ENCODE measurements around the gene SPAG16. TPM values are rescaled to one million over a fixed set of nuclear protein-coding genes. Genes with fewer than 3 reads are reported as not detected.

Gene SPAG16
- total and polyA plus RNA-seq, 2 of the 13 experiments (the other 11 are each of a cell fraction or from before 2014, with no cell fraction given) = 9.6 to 26.5 TPM

GRCh38 chr2:214196260-214196659, 912.0 kb downstream of the SPAG16 start:
- no peak for ATAC-seq
- intact Hi-C loops (cut with micrococcal nuclease; ENCODE audit: unreplicated experiment) = no loop called here

GRCh38 chr2:214201892-214202291, 917.6 kb downstream of the SPAG16 start:
- POLR2A ChIA-PET = no interaction called here
- Histone ChIP-seq H3K4me1 (ENCODE audit: insufficient read depth, low read length) (no peaks in the 10 kb centered on the region), H4K20me1 (ENCODE audit: insufficient read depth, low read length) (no peaks in the 10 kb centered on the region), H3K27ac (ENCODE audit: extremely low read length, insufficient read depth, low read length) (no peak overlapping the region), H3K9ac (ENCODE audit: insufficient read depth, low read depth, low read length) (no peak overlapping the region), H3K4me3 (replicated peaks in 1 of 3; ENCODE audit: insufficient read depth in 1 of 3, low read depth in 2 of 3, low read length in 3 of 3) (no peak overlapping the region), H3K9me3 (ENCODE audit: low read length) (no peaks in the 10 kb centered on the region), H3K36me3 (replicated peaks in 1 of 2; ENCODE audit: control insufficient read depth in 1 of 2, insufficient read depth in 2 of 2, low read length in 2 of 2) (no peaks in the 10 kb centered on the region), H3K4me2 (ENCODE audit: low read depth, low read length) (no peak overlapping the region), H3K79me2 (ENCODE audit: insufficient read depth, low read length) (no peaks in the 10 kb centered on the region), H2AFZ (ENCODE audit: low read length) (no peak overlapping the region), H3K27me3 (ENCODE audit: control insufficient read depth in 1 of 2, insufficient read depth in 2 of 2, low read length in 2 of 2) (no peaks in the 10 kb centered on the region)
- in situ Hi-C loops (cut with HindIII; ENCODE audit: extremely low pct_ligation_motif_present, low pct_unique_long_range_greater_than_20kb) (no loop called here), intact Hi-C loops (cut with micrococcal nuclease; ENCODE audit: unreplicated experiment) (no loop called here)
- TF ChIP-seq ZNF720 (CRISPR knock-in tag; IDR thresholded peaks at IDR 0.05) (no peak), ZNF430 (CRISPR knock-in tag; IDR thresholded peaks at IDR 0.05) (no peak), SNAI1 (CRISPR knock-in tag; IDR thresholded peaks at IDR 0.05; ENCODE audit: borderline replicate concordance) (no peak), ZNF230 (CRISPR knock-in tag; IDR thresholded peaks at IDR 0.05) (no peak), ATAD3A (CRISPR knock-in tag; IDR thresholded peaks at IDR 0.05) (no peak), ZNF816 (CRISPR knock-in tag; IDR thresholded peaks at IDR 0.05; ENCODE audit: borderline replicate concordance) (no peak), TRIM24 (CRISPR knock-in tag; IDR thresholded peaks at IDR 0.05) (no peak), BATF2 (CRISPR knock-in tag; IDR thresholded peaks at IDR 0.05) (no peak), ATF2 (CRISPR knock-in tag; IDR thresholded peaks at IDR 0.05) (no peak), ZBTB20 (CRISPR knock-in tag; IDR thresholded peaks at IDR 0.05; ENCODE audit: borderline replicate concordance, low read depth) (no peak), ZBTB46 (CRISPR knock-in tag; IDR thresholded peaks at IDR 0.05; ENCODE audit: borderline replicate concordance) (no peak), FOXO4 (CRISPR knock-in tag; conservative IDR thresholded peaks at IDR 0.05) (no peak), MAFF (IDR thresholded peaks at IDR 0.05; ENCODE audit: low read depth, low read length) (no peak)
- ATAC-seq (no peak), FAIRE-seq (no peak), DNase-seq (ENCODE audit: low spot score) (no peak)
- whole genome bisulfite sequencing (ENCODE audit: low lambda C conversion rate) = 2% methylated on average over 2 of the region's 2 CpGs
- no TSS peak for BruUV-seq (replicated peaks)
- CTCF ChIA-PET (ENCODE audit: low intra/inter-chr PET ratio, low total read pairs) = no interaction called here

More at GRCh38 chr2:214196260-214196659, 912.0 kb downstream of the SPAG16 start:
- no peaks in the 10 kb centered on the region for H4K20me1 ChIP-seq (ENCODE audit: insufficient read depth, low read length)
- ChIA-PET CTCF (ENCODE audit: low intra/inter-chr PET ratio, low total read pairs) (no interaction called here), POLR2A (no interaction called here)
- DNase-seq (ENCODE audit: low spot score) (no peak), FAIRE-seq (no peak)
- no peak overlapping the region for H3K4me3 ChIP-seq (replicated peaks in 1 of 3; ENCODE audit: insufficient read depth in 1 of 3, low read depth in 2 of 3, low read length in 3 of 3)
- no peak for TF ChIP-seq CENPX (CRISPR knock-in tag; IDR thresholded peaks at IDR 0.05)
- peak; percentile 81 for TF ChIP-seq CEBPB (IDR thresholded peaks at IDR 0.05; ENCODE audit: borderline replicate concordance, low read depth, low read length)
- in situ Hi-C loops (cut with HindIII; ENCODE audit: extremely low pct_ligation_motif_present, low pct_unique_long_range_greater_than_20kb) = no loop called here
- no peaks in the 10 kb centered on the region for H3K4me1 ChIP-seq (ENCODE audit: insufficient read depth, low read length)
- no peaks in the 10 kb centered on the region for H3K36me3 ChIP-seq (replicated peaks in 1 of 2; ENCODE audit: control insufficient read depth in 1 of 2, insufficient read depth in 2 of 2, low read length in 2 of 2)
- 0% methylated on average over 2 of the region's 2 CpGs for WGBS (ENCODE audit: low lambda C conversion rate)
- no peak overlapping the region for H3K9ac ChIP-seq (ENCODE audit: insufficient read depth, low read depth, low read length)
- no peaks in the 10 kb centered on the region for H3K27me3 ChIP-seq (ENCODE audit: control insufficient read depth in 1 of 2, insufficient read depth in 2 of 2, low read length in 2 of 2)
- H3K4me2 ChIP-seq (ENCODE audit: low read depth, low read length) = no peak overlapping the region
- H3K79me2 ChIP-seq (ENCODE audit: insufficient read depth, low read length) = no peaks in the 10 kb centered on the region
- H3K9me3 ChIP-seq (ENCODE audit: low read length) = no peaks in the 10 kb centered on the region
- H3K27ac ChIP-seq (ENCODE audit: extremely low read length, insufficient read depth, low read length) = no peak overlapping the region
- BruUV-seq (replicated peaks) = no TSS peak
- H2AFZ ChIP-seq (ENCODE audit: low read length) = no peak overlapping the region
